GM03348 (cell line): ENCODE data around the gene MARCHF10.

Source experiments
- DNase-seq: peaks from one replicate; pipeline ENCODE4 v3.0.0; 2012; ENCODE audit warnings: low spot score

The MARCHF10 gene

DNA sequence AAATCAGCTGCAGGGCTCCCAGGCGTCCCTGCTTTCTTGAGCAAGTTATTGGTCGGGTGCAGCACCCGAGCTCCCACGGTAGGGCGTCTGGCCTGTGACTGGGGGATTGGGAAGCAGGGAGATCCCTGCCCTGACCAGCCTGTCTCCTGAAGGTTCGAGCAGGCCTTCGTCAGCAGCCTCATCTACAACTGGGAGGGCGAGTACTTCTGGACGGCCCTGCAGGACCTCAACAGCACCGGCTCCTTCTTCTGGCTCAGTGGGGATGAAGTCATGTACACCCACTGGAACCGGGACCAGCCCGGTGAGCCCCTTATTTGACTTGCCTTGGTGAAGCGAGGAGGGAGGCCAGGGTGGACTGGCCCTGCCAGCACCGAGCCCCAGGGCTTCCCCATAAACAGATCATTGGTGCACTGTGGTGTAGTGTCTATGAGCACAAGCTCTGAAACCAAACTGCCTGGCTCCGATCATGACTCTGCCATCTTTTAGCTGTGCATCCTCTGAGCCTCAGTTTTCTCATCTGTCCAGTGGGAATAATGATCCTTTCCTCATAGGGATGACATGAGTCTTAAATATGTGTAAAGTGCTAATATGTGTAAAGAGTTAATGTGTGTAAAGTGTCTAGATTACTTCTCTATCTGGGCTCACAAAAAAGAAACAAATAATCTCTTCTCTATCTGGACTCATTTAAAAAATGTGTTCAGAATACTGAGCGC is 131.7 kb downstream of the MARCHF10 start:
- DNase-seq: no peak

DNA sequence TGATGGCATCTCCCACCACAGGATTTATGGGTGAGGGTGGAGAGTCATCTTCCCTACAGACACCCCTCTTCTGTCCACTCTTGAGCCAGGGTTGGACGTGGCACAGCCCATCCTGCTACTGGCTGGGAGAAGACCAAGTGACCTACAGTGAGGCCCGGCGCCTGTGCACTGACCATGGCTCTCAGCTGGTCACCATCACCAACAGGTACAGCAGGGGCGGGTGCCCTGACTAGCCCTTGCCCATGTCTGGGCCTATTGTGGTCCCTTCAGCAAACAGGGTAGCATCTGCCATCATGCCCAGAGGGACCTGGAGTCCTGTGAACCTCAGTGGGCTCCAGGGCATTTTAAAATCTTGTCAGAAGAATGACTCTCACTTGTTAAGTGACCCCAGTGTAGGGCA is 132.4 kb downstream of the MARCHF10 start:
- DNase-seq: no peak

DNA sequence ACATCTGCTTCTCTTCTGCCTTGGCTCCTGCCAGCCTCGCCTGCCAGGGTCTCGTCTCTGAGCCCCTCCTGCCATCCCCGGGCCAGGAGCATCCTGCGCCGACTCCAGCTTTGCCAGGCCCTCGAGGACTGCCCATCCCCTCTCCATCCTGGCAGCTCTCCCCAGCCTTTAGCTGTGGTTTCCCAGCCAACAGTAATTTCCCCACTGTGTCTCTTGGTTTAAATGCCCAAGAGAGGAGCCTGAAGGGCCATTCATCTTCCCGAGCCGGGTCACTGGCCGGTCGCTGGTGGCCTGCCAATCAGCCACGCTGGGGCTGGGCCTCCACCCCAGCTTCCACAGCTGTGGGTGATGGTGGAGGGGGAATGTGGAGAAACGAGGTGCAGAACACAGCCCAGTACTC is 132.9 kb downstream of the MARCHF10 start:
- DNase-seq: peak; percentile 51

DNA sequence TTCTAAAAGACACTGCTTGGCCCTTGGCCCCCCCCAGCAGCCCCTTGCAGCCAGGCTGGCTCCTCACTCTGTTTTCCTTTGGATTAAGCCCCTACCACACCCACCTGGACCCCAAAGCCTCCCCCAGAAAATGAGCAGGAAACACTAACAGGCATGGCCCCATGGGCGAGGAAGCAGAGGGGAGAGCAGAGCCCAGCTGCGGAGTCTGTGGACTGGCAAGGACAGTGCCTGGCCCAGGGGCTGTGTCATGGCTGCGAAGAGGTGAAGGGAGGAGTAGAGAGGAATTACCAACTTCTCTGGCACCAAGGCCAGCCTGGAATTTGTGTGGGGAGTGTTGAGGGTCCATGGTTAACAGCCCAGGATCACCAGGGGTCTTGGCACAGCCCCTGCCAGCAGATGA is 133.3 kb downstream of the MARCHF10 start:
- DNase-seq: no peak

DNA sequence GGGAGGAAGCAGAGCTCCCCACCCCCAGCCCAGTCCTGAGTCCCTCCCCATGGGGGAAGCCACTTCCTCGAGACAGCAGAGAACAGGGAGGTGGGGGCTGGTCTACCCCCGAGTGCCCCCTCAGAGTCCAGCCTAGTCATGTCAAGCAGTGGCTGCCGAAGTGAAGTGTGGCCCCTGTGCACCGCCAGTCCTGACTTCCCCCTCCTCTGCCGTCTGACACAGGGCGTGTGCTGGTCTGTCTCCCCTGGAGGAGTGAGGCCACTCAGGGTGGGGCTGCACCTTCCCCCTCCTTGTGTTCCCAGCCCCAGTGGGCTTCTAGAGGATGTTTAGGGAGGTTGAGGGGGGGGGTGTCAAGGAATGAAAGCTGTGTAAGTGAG is 133.8 kb downstream of the MARCHF10 start:
- no peak for DNase-seq

- DNase-seq: no peak
These were observed 134.3 kb downstream of the MARCHF10 start for GRCh38 chr17:62673614-62674362.

GRCh38 chr17:62672957-62673356 is 135.2 kb downstream of the MARCHF10 start:
- no peak for DNase-seq

DNA sequence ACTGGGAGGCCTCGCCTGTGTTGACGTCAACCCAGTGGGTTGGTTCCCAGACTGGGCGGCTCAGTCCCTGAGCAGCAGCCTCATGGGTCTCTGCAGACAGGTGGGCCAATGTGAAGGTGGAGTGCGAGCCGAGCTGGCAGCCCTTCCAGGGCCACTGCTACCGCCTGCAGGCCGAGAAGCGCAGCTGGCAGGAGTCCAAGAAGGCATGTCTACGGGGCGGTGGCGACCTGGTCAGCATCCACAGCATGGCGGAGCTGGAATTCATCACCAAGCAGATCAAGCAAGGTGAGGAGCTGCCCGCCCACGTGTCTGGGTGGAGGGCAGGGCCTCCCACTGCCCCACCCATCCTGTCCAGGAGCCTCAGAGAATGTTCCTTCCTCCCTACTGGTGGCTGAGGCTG is 136.6 kb downstream of the MARCHF10 start:
- no peak for DNase-seq

GRCh38 chr17:62670202-62670821 is 137.8 kb downstream of the MARCHF10 start:
- DNase-seq: no peak

- DNase-seq: no peak
These were observed 139.9 kb downstream of the MARCHF10 start for GRCh38 chr17:62668091-62668804.

GRCh38 chr17:62666801-62667591 is 141.1 kb downstream of the MARCHF10 start:
- DNase-seq: no peak

DNA sequence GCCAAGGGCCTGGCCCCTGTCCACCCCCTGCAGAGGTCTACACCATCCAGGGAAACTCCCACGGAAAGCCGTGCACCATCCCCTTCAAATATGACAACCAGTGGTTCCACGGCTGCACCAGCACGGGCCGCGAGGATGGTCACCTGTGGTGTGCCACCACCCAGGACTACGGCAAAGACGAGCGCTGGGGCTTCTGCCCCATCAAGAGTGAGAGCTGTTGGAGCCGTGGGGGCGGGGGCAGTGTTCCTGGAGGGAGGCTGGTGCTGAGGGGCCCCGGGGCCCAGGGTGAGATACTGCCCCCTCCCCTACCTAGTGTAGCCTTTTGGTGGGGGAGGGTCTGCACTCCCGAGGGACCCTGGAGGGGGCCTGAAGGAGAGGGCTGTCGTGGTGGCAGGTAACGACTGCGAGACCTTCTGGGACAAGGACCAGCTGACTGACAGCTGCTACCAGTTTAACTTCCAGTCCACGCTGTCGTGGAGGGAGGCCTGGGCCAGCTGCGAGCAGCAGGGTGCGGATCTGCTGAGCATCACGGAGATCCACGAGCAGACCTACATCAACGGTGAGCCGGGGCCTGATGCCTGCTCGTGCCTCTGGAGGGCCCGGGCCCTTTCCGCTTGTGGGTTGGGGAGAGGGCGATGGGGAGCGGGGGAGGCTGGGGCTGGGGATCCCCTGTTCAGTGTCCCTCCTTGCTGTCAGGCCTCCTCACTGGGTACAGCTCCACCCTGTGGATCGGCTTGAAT is 141.9 kb downstream of the MARCHF10 start:
- DNase-seq: no peak

- no peak for DNase-seq
These were observed 142.5 kb downstream of the MARCHF10 start for GRCh38 chr17:62665599-62665998.

GRCh38 chr17:62664336-62665120 is 143.6 kb downstream of the MARCHF10 start:
- peak; percentile 5 for DNase-seq

DNA sequence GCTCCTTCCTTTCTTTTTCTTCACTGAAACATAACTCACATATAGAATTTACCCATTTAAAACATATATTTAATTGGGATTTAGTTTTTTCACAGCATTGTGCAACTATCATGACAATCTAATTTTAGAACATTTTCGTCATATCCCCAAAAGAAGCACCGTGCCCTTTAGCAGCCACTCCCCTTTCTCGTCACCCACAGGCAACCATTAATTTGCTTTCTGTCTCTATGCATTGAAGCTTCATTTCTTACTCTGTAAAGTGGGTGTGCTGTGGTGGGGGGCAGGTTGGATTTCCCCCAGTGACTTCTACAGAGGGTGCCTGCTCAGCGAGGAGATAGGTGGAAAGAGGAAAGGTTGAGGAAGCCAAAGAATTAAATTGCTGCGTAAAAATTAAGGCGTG is 144.8 kb downstream of the MARCHF10 start:
- DNase-seq: no peak

GRCh38 chr17:62662855-62663254 is 145.3 kb downstream of the MARCHF10 start:
- no peak for DNase-seq

DNA sequence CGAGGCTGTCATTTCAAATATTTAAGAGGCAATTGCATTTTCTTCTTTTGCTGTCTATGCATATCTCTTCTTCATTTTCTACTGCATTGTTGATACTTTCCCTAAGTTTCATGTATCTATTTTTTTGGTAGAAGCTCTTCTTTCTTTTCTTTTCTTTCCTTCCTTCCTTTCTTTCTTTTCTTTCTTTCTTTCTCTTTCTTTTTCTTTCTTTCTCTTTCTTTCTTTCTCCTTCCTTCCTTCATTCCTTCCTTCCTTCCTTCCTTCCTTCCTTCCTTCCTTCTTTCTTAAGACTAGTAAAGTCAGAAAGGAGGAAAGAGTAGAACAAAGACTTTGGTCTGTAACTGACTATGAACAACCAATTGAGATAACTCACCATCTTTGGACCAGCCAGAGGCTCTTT is 146.8 kb downstream of the MARCHF10 start:
- no peak for DNase-seq

GRCh38 chr17:62660629-62661118 is 147.4 kb downstream of the MARCHF10 start:
- DNase-seq: no peak

- DNase-seq: no peak
These were observed 149.8 kb downstream of the MARCHF10 start for GRCh38 chr17:62658136-62658920.
